ENCODE data around the gene MBIP.

MBIP gene

DNA sequence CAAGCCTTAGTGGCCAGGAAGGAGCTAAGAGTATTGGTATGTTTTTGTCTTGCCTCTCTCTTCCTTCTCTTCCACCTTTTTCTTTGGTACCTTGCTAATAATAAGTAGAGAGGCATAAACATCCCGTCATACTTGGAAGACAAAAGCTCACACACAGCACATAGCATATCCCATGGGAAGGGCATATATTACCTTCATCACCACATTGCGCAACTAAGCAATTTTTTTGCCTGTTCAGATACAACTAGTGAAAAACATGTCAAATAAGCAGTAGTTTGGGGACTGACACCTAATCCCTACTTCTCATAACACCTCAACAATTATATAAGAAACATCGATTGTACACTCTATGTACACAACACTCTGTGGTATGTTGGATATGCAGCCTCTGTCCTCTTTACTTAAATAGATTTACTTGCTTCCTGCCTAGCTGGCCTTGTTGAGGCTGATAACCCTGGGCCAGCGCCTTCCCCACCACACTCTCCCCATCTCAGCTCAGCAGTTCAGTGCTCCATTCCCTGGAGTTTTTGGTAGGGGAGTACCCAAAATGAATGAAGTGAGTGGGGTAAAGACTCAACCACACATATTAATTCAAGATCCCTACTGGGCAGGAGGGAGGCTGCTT is 35.4 kb downstream of the MBIP start:
- no peak for DNase-seq (ENCODE audit: low read depth)
- H3K4me3 ChIP-seq (ENCODE audit: low read length), result no peak overlapping the region
- TF ChIP-seq, protein P1, sequence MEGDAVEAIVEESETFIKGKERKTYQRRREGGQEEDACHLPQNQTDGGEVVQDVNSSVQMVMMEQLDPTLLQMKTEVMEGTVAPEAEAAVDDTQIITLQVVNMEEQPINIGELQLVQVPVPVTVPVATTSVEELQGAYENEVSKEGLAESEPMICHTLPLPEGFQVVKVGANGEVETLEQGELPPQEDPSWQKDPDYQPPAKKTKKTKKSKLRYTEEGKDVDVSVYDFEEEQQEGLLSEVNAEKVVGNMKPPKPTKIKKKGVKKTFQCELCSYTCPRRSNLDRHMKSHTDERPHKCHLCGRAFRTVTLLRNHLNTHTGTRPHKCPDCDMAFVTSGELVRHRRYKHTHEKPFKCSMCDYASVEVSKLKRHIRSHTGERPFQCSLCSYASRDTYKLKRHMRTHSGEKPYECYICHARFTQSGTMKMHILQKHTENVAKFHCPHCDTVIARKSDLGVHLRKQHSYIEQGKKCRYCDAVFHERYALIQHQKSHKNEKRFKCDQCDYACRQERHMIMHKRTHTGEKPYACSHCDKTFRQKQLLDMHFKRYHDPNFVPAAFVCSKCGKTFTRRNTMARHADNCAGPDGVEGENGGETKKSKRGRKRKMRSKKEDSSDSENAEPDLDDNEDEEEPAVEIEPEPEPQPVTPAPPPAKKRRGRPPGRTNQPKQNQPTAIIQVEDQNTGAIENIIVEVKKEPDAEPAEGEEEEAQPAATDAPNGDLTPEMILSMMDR (conservative IDR thresholded peaks at IDR 0.05; ENCODE audit: low read length), result no peak

DNA sequence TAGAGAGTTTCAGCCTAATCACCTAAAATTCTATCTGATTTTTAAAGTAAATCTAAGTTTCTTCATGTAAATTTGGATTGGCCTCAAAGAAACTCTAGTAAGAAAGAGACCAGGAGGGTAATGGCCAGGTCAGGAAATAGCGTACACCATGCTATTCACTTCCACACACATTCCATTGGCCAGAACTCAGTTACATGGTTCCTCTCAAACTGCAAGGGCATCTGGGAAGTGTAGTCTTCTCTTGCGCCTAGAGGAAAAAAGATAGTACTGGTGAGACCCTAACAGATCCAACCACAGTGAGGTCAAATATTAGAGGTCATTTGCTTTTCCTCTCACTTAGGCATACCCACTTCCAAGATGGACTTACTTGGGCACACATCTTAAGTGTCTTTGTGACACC is 39.1 kb downstream of the MBIP start:
- H3K4me3 ChIP-seq (ENCODE audit: low read length), result no peak overlapping the region
- no peak for DNase-seq (ENCODE audit: low read depth)
- TF ChIP-seq, protein P1 (conservative IDR thresholded peaks at IDR 0.05; ENCODE audit: low read length), result no peak

DNA sequence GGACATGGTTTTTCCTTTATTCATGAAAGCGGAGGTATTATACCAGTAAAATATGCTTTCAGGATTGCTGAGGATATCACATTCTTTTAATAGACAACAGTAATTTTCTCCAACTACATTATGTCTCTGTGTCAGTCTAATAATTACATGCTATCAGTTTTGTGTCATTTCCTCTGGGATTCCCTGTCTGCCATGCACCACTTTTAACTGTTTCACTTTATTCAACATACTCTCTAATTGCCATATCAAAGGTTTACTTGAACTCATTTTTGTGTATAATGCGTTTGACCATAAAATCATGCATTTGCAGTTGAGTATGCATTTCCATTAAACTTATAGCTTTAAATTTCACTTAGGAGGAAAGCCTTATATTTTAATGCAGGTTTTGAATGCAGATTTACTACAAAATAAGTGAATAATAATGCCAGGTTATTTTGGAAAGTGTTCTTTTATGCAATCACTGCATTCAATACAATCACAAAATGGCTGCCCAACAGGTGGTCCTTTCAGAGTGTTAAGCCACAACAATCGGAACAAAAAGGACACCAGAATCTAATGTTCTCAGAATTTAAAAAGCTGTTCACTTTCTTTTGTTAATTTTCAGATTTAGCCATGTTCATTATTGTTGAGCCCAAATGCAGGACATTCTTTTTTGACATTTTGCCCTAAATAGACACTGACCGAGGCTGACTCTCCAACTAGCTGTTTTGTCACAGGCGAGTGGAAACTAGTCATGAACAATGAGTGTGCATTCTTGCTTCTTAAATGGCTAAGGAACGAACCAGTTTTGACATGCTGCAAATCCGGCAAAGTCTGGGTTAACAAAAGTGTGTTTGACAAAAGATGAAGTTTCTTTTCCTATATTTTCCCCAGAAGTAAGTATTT is 40.9 kb downstream of the MBIP start:
- TF ChIP-seq, protein P1 (conservative IDR thresholded peaks at IDR 0.05; ENCODE audit: low read length), result no peak
- DNase-seq (ENCODE audit: low read depth), result no peak
- no peak overlapping the region for H3K4me3 ChIP-seq (ENCODE audit: low read length)

DNA sequence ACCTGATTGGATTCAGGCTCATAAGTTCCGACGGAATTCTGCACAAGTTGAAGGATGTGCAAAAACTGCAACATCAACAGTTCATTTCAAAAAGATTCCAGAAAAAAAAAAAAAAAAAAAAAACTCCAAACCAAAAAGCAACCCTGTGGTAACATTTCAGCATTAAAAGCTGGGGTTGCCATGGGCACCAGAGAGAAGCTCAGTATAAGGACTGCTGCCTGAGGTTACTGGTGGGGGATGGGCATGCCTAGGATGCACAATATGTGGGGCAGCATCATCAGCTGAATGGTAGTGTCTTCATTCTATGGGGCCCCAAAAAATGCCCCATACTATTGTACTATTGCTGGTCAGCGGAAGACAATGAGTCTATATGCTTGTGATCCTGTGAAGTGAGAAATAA is 44.7 kb downstream of the MBIP start:
- no peak overlapping the region for H3K4me3 ChIP-seq (ENCODE audit: low read length)
- no peak for DNase-seq (ENCODE audit: low read depth)
- TF ChIP-seq, protein P1 (conservative IDR thresholded peaks at IDR 0.05; ENCODE audit: low read length), result no peak

DNA sequence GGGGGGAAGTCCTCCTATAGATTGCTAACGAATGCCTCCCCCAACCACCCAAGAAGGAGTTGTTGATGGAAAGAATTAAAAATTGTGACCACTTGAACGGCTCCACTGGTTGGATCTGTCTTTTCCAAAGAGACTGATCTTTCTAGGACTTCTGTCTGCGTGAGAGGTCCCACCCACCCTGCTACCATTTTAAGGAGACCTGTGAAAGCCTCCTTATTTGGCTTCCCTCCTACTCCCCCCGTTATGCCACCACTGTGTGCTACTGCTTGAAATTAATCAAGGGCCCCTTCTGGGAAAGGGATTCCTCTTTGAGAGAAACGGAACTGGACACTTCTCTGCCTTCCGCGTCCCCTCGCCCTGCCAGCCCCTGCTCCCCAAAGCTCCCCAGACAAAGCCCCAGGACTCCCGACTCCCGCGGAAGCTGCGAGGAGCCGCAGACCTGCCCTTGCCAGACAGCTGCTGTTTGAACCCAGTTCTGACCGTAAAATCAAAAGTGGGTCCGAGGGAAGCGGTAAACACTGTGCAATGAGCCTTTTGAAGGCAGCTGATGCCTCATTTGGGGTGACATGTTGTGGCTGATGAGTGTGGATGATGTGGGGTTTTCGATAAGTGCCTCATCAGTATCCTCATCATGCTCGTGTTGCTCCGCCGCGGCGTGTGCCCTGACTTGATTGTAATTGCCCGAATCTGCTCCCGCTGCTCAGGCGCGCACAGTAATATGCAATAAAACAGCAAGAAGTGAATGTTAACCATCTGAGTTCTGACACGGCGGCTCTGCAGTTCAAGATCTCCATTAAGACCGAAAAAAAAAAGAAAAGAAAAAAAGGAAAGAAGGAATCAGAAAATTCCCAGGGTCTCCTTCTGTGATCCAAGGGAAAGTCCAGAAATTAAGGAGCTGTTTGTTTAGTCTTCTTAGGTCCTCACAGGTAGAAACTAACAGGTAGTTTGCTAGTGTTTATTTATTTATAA is 48.2 kb downstream of the MBIP start:
- peak; percentile 5 for DNase-seq (ENCODE audit: low read depth)
- H3K4me3 ChIP-seq (ENCODE audit: low read length), result peak overlapping the region; percentile 47
- TF ChIP-seq, protein P1 (conservative IDR thresholded peaks at IDR 0.05; ENCODE audit: low read length), result no peak

DNA sequence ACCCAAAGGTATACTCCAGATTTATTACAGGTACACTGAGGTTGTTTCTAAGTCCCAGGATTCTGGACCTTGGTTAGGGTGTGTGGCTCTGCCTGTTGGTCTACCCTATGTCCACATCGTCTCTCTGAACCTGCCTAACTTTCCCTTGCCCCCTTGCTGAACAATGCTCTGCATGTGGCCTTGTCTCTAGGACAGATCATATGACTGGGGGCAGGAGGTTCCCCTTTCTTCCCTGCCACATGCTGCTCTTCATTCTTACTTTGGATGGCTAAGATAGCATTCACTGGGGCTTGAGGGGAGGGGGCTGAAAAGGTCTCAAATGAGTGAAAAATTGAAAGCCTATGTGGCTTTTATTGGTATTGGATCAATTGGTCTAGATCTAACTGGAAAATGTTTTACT is 49.2 kb downstream of the MBIP start:
- TF ChIP-seq, protein P1 (conservative IDR thresholded peaks at IDR 0.05; ENCODE audit: low read length), result no peak
- no peak for DNase-seq (ENCODE audit: low read depth)
- H3K4me3 ChIP-seq (ENCODE audit: low read length), result no peak overlapping the region
